Stimulated activated CD8-positive, alpha-beta memory T cell treated with anti-CD3 and anti-CD28 coated beads, Interleukin-4, amount 100 ng/mL, for 4 hours (primary cell): ENCODE data around the gene ITGB4.
A peak's percentile ranks its signal among the peaks of the same experiment; 100 is the strongest.

ENCODE experiments used
- DNase-seq, 2 donors: peaks; one replicate each; pipeline ENCODE4 v3.0.0-alpha.2; 2020; ENCODE audit warnings: low read depth in 2 of 2, low spot score in 1 of 2

Gene ITGB4

DNA sequence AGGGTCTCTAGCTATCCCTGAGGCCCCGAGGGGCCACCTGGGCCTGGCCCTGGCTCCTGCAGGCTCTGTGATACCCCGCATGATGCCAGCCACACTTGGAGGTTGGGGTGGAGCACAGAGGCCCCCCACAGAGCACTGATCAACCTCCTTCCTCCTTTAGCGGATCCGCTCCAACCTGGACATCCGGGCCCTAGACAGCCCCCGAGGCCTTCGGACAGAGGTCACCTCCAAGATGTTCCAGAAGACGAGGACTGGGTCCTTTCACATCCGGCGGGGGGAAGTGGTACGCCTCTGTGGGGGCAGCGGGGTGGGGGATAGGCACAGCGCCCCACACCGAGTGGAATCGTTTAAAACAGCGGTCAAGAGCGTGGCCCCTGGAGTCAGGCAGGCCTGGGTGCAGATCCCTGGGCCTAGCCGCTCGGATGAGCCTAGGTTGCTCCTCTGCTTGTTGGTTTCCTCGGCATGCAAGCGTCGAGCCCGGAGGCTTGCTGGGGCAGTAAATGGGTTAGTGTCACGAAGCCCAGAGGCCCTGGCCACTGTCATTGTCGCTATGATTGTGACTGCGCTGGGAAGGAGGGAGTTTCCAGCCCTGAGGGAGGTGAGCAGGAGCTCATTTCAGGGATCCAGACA, 9.9 kb downstream of the ITGB4 start:
- no peak for DNase-seq

DNA sequence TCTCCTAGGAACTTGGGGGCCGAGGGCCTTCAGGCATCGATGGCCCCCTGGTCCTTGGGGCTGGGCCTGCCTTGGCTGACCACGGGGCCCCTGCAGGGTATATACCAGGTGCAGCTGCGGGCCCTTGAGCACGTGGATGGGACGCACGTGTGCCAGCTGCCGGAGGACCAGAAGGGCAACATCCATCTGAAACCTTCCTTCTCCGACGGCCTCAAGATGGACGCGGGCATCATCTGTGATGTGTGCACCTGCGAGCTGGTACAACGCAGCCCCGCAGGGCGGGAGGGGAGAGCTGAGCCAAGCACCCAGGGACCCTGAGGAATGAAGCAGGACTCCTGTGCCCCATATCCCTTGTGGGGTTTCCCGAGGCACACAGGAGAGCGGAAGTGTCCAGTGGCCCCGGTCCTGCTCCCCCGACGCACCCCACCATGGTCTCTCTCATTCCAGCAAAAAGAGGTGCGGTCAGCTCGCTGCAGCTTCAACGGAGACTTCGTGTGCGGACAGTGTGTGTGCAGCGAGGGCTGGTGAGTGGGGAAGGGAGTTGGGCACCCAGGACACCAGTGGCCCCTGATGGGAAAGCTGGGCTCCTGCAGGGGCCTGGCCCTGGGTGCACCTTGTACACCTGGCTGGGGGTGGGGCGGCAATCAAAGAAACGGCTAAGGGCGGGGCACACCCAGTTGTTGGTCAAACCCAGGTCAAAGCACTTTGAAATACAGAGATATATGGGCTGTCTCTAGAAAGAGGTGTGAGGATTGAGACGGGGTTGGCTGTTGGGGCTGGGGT, 10.6 kb downstream of the ITGB4 start:
- DNase-seq, result no peak

DNA sequence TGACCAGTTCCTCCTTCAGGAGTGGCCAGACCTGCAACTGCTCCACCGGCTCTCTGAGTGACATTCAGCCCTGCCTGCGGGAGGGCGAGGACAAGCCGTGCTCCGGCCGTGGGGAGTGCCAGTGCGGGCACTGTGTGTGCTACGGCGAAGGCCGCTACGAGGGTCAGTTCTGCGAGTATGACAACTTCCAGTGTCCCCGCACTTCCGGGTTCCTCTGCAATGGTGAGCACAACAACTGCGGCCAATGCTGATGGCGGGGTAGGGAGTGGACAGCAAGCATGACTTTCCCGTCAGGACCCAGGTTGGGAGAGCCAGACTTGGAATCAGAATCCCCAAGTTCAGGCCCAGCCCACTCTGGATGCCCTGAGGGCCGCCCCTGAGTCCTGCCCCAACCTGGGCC, 12.2 kb downstream of the ITGB4 start:
- no peak for DNase-seq

DNA sequence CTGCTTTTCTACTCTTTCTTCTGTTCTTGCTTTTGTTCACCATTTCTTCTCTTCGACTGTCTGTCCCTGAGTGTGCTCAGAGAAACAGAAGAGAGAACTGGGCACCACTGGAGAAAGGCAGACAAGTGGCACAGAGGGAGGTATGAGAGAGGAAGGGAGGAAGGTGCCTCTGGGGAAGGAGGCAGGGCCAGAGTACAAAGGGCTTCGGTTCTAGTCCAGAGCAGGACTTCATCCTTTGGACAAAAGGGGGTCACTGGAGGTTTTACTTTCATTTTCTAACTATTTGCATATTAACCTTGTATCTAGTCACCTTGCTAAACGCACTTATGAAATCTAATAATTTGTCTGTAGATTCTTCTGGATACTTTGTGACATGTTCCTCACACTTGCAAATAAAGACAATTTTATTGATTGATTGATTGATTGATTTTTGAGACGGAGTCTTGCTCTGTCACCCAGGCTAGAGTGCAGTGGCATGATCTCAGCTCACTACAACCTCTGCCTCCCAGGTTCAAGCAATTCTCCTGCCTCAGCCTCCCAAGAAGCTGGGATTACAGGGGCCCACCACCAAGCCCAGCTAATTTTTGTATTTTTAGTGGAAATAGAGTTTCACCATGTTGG, 13.5 kb downstream of the ITGB4 start:
- no peak for DNase-seq

DNA sequence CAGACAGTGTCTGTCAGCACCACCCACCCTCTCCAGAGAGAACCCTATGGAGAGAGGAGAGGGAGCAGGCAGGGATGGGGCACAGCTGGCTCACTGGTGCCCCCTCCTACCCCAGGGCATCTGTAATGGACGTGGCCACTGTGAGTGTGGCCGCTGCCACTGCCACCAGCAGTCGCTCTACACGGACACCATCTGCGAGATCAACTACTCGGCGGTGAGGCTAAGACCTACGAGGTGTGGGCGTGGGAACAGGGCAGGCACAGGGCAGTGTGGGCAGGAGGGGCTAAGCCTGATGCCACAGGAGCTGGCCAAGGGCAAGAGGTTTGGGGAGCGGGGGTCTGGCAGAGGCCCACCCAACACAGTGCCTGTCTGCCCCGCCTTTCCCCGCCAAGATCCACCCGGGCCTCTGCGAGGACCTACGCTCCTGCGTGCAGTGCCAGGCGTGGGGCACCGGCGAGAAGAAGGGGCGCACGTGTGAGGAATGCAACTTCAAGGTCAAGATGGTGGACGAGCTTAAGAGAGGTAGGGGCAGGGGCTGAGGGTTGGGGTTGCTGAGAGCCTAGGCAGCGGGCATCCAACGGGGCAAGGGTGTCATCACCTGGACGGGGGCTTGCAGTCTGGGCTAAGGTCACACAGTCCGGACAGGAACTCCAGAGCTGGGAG, 15.0 kb downstream of the ITGB4 start:
- no peak for DNase-seq

DNA sequence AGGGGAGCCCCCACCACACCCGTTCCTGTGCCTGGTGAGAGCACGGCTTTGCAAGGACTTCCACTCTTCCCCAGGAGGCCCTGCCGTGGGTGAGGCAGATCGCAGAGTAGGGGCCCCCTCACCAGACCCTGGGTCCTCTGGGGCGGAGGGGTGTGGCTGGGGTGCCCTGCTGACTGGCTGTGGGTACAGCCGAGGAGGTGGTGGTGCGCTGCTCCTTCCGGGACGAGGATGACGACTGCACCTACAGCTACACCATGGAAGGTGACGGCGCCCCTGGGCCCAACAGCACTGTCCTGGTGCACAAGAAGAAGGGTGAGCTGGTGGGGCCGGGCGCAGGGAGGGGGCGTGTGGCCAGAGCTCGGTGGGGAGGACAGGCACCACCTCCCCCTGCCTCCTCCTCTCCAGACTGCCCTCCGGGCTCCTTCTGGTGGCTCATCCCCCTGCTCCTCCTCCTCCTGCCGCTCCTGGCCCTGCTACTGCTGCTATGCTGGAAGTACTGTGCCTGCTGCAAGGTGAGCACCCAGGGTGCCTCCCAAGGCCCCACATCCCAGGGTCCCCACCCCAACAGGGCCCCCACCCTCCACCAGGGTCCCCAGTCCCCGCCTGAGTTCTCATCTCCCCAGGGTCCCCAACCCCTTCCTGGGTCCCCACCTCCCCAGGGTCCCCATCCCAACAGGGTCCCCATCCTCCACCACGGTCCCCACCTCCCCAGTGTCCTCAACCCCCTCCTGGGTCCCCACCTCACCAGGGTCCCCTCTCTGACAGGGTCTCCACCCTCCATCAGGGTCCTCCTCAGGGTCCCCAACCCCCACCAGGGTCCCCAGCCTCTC, 16.1 kb downstream of the ITGB4 start:
- DNase-seq, result no peak

DNA sequence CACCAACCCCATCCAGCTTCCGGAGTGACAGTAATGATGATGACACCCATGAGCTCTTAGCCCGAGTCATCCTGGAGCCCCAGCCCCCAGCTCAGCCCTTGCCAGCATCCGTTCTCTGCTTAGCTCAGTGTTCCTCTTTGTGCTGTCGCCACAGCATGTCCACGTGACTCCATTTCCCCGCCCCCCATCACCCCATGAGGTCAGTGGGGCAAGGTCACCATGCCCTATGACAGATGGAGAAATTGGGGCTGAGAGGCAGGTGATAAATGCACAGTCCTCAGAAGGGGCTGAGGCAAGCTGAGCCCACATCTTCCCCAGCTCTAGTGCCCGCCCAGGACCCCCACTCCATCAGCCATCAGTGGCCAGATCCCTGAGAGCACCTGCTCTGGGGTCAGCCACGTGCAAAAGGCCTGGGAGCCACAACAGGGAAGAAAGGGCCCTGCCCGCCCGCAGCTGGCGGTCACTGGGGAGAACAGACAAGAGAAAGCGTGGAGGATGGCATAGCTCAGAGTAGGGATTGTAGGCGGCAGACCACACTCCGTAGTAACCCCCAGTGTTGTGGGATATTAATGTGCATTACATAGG, 17.1 kb downstream of the ITGB4 start:
- no peak for DNase-seq

DNA sequence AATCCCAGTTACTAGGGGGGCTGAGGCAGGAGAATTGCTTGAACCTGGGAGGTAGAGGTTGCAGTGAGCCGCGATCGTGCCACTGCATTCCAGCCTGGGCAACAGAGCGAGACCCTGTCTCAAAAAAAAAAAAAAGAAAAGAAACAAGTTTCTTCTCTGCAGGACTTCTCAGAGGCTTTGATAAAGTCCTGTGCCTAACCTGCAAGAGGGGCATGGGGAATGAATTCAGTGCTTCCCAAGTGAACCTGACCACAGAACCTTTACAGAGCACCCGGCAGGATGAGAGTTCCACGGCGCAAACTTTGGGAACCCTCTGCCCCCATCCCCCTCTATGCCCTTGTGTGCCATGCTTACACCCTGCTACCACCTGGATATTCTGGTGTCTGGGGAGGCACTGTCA, 17.9 kb downstream of the ITGB4 start:
- DNase-seq, result no peak

DNA sequence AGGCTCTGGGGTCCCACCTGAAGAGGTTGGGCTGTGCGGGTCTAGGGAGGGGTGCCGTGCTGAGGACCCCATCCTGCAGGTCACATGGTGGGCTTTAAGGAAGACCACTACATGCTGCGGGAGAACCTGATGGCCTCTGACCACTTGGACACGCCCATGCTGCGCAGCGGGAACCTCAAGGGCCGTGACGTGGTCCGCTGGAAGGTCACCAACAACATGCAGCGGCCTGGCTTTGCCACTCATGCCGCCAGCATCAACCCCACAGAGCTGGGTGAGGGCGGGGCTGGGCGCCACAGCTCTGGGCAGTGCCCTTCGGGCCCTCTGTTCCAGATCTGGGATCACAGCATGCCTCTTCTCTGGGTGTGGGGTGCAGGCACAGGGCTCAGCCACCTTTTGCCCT, 18.5 kb downstream of the ITGB4 start:
- DNase-seq, result no peak

DNA sequence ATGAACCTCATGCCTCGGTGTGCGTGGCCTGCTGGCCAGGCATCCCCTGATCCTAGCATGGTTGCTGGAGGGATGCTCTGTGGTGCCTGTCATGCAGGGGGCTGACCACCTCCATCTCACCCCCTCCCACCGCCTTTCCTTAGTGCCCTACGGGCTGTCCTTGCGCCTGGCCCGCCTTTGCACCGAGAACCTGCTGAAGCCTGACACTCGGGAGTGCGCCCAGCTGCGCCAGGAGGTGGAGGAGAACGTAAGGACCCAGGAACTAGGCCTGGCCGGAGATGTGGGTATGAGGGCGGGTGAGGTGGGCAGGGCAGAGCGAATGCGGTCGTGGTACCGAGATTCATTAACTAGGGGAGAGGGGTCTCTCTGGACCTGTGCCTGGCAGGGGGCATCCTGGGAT, 19.0 kb downstream of the ITGB4 start:
- DNase-seq, result no peak

DNA sequence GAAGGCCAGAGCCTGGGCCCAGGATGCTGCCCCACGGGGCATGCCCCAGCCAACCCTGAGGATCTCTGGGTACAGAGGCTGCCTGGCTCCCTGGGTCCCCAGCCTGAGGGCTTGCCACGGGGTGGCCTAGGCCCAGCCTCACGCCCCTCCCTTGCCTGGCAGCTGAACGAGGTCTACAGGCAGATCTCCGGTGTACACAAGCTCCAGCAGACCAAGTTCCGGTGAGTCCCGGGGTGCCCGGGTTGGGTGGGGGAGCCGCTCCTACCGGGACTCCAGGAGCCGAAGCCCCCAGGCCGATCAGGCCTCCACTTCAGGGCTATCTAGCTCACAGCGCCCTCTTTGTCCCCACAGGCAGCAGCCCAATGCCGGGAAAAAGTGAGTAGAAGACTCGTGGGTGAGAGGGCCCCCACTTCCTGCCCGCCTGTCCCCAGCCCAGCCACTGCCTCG, 19.4 kb downstream of the ITGB4 start:
- DNase-seq, result no peak

DNA sequence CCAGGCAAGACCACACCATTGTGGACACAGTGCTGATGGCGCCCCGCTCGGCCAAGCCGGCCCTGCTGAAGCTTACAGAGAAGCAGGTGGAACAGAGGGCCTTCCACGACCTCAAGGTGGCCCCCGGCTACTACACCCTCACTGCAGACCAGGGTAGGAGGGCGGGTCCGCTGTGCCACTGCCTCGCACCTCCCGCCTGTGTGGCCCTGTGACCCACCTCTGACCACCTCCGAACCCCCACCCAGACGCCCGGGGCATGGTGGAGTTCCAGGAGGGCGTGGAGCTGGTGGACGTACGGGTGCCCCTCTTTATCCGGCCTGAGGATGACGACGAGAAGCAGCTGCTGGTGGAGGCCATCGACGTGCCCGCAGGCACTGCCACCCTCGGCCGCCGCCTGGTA, 21.1 kb downstream of the ITGB4 start:
- no peak for DNase-seq

DNA sequence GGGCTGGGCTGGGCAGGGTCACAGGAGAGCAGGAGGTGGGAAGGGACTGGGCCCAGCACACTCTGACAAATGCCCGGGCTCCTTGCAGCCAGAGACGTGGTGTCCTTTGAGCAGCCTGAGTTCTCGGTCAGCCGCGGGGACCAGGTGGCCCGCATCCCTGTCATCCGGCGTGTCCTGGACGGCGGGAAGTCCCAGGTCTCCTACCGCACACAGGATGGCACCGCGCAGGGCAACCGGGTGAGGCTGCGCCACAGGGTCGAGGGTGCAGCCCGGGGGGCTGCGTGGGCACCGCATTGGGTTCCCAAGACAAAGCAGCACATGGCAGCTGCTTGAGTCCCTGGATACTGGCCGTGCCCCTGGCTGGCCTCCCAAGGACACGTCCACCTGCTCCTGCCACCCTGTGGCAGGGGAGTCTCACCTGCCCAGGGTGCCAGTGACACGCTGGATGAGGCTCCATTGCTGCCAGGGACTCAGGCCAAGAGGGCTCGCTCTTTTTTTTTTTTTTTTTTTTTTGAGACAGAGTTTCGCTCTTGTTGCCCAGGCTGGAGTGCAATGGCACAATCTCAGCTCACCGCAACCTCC, 22.5 kb downstream of the ITGB4 start:
- DNase-seq, result no peak

DNA sequence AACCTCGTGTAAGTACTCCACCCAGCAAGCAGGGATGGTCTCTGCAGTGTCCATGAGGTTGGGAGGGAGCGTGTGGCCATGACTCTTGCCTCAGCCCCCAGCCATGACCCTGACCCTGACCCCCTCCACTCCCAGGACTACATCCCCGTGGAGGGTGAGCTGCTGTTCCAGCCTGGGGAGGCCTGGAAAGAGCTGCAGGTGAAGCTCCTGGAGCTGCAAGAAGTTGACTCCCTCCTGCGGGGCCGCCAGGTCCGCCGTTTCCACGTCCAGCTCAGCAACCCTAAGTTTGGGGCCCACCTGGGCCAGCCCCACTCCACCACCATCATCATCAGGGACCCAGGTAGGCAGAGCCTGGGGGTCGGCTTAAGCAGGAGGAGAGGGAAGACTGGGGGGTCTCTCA, 27.4 kb downstream of the ITGB4 start:
- no peak for DNase-seq

DNA sequence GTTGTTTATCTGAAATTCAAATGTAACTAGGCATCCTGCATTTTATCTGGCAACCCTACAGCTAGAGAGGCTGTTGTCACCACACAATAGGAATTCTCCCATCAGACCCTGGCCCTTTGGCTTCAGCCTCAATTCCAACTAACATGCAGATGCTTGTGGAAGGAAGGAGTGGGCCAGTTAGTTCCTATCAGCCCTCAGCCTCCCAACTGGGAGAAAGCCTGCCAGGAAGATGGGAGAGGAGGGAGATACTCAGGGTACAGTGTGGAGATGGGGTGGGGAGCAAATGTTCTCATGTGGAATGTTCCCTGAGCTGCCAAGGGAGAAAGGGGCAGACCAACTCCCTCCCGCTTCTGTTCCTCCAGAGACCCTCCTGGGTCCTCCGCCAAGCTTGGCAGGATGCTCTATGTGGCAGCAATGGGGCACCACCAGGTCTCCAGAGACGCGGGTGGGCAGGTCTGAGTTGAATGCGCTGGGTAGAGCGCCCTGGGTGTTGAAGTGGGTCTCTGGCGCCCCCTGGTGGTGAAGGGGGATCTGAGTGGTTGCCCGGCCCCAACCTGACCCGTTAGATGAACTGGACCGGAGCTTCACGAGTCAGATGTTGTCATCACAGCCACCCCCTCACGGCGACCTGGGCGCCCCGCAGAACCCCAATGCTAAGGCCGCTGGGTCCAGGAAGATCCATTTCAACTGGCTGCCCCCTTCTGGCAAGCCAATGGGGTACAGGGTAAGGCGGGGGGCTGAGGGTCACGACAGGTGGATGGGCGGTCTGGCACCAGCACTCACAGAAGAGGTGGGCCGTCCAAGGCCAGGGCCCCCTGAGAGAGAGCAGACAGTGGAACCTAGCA, 28.5 kb downstream of the ITGB4 start:
- DNase-seq, result peak; percentile 71 to 89

DNA sequence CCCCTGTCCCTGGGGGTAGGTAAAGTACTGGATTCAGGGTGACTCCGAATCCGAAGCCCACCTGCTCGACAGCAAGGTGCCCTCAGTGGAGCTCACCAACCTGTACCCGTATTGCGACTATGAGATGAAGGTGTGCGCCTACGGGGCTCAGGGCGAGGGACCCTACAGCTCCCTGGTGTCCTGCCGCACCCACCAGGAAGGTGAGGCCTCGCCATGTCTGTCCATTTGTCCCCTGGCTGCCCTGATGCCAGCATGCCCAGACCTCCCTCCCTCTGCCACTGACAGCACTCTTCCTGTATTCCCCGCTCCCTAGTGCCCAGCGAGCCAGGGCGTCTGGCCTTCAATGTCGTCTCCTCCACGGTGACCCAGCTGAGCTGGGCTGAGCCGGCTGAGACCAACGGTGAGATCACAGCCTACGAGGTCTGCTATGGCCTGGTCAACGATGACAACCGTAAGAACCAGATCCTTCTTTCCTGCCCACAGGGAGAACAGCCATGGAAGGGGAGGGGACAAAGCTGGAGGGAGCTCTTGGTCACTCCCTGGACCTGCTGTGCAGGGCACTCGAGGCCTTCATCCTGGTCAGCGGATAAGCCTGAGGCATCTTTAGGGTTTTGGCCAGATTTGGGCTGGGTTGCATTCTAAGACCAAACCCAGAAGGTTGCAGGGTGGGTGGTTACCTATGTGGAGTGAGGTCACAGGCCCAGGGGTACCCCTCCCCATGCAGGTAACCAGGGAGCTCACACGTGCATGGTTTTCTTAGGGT, 29.6 kb downstream of the ITGB4 start:
- no peak for DNase-seq

DNA sequence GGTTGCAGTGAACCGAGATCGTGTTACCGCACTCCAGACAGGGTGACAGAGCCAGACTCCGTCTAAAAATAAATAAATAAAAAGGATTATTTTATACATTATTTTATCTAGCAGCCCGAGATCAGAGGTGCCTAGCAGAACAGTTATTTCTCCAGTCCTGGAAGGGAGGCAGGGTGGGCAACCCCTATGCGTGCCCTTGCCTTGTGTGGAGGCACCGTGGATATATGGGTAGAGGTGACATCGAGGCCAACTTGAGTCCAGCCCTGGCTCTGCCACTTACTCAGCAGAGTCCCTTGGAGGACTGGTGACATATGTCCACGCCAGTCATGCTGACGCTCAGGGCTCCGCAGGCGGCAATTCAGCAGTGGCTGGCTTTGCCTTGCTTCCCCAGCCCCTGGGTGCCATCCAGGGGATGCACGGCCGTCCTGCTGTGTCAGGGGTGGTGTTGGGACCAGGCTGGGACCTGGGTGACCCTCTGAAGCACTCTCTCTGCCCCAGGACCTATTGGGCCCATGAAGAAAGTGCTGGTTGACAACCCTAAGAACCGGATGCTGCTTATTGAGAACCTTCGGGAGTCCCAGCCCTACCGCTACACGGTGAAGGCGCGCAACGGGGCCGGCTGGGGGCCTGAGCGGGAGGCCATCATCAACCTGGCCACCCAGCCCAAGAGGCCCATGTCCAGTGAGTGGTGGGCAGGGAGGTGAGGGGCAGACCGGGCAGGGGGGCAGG, 30.6 kb downstream of the ITGB4 start:
- no peak for DNase-seq

DNA sequence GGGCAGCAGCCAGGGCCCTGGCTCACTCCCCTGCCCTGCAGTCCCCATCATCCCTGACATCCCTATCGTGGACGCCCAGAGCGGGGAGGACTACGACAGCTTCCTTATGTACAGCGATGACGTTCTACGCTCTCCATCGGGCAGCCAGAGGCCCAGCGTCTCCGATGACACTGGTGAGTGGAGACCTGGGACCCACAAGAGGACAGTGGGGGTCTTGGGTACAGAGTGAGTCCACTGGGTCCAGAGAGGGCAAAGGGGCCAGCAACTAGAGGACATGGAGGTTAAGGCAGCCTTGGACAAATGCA, 31.1 kb downstream of the ITGB4 start:
- no peak for DNase-seq
